ENCODE measurements around the gene FBXO36.

GRCh38 chr2:230060672-230061293, 138.5 kb downstream of the FBXO36 start:
- TF ChIP-seq CTCF (IDR thresholded peaks at IDR 0.05) (no peak), POLR2A (IDR thresholded peaks at IDR 0.05) (no peak)
